ENCODE data around the gene C1S. TPM values are rescaled to one million over a fixed set of nuclear protein-coding genes. Genes with fewer than 3 reads are reported as not detected.

Gene C1S
- total and polyA plus RNA-seq, 10 donors = 102 to 451 (median 257) TPM

DNA sequence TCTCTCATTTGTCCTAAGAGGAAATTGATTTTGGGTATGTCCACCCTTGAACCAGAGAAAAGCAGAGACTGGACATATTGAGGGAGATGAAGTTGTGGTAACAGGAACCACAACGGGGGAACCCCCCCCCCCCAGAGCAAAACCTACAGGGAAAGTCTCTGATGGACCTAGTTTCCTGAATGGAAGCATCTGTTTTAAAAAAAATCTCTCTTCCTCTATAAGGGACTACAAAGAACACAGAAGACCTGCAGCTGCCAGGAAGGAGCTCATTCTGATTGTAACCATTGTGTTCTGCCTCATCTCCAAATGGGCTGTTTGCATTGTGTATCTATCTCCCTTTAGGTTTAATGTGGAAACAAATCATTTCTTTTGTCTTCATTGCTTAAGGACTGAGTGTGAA, 13.4 kb downstream of the C1S start:
- no peak for TF ChIP-seq POLR2AphosphoS5 (IDR thresholded peaks at IDR 0.05)
- TF ChIP-seq POLR2A (IDR thresholded peaks at IDR 0.05) = no peak
- TF ChIP-seq, protein P1, sequence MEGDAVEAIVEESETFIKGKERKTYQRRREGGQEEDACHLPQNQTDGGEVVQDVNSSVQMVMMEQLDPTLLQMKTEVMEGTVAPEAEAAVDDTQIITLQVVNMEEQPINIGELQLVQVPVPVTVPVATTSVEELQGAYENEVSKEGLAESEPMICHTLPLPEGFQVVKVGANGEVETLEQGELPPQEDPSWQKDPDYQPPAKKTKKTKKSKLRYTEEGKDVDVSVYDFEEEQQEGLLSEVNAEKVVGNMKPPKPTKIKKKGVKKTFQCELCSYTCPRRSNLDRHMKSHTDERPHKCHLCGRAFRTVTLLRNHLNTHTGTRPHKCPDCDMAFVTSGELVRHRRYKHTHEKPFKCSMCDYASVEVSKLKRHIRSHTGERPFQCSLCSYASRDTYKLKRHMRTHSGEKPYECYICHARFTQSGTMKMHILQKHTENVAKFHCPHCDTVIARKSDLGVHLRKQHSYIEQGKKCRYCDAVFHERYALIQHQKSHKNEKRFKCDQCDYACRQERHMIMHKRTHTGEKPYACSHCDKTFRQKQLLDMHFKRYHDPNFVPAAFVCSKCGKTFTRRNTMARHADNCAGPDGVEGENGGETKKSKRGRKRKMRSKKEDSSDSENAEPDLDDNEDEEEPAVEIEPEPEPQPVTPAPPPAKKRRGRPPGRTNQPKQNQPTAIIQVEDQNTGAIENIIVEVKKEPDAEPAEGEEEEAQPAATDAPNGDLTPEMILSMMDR (IDR thresholded peaks at IDR 0.05 in 8 of 11, conservative IDR thresholded peaks at IDR 0.05 in 3 of 11) = no peak
- H3K27ac ChIP-seq = no peak overlapping the region
- DNase-seq = no peak
- H3K36me3 ChIP-seq = peaks cover 0 to 18% (median 0%) of the 10 kb centered on the region in 6 donors
- intact Hi-C loops (cut with DNase I; ENCODE audit: low total_unique reads) = no loop called here
- no peaks in the 10 kb centered on the region for H3K9me3 ChIP-seq
- H3K4me1 ChIP-seq = no peaks in the 10 kb centered on the region
- 0 to 11% (median 8%) methylated on average over 1 of the region's 1 CpG for WGBS, 5 donors
- H3K27me3 ChIP-seq (replicated peaks in 1 of 7) = no peaks in the 10 kb centered on the region
- H3K4me3 ChIP-seq = no peak overlapping the region

- H3K4me1 ChIP-seq = peaks cover 0 to 4% (median 0%) of the 10 kb centered on the region in 6 donors
- H3K9me3 ChIP-seq = no peaks in the 10 kb centered on the region
- 49 to 70% (median 53%) methylated on average over 3 of the region's 3 CpGs for WGBS, 5 donors
- no peak for DNase-seq
- TF ChIP-seq, protein P1 (IDR thresholded peaks at IDR 0.05 in 8 of 11, conservative IDR thresholded peaks at IDR 0.05 in 3 of 11) = no peak
- no peak for TF ChIP-seq POLR2A (IDR thresholded peaks at IDR 0.05)
- TF ChIP-seq POLR2AphosphoS5 (IDR thresholded peaks at IDR 0.05) = no peak
- H3K27me3 ChIP-seq (replicated peaks in 1 of 7) = no peaks in the 10 kb centered on the region
- H3K27ac ChIP-seq = peak overlapping the region in 1 of 8 donors; percentile 21
- peaks cover 0 to 6% (median 0%) of the 10 kb centered on the region in 6 donors for H3K36me3 ChIP-seq
- intact Hi-C loops (cut with DNase I; ENCODE audit: low total_unique reads) = no loop called here
- H3K4me3 ChIP-seq = no peak overlapping the region
Observed at GRCh38 chr12:7075518-7075917, 15.0 kb downstream of the C1S start.

- intact Hi-C loops (cut with DNase I; ENCODE audit: low total_unique reads) = no loop called here
- Histone ChIP-seq H3K27ac (peak overlapping the region in 1 of 8 donors; percentile 21), H3K9me3 (no peaks in the 10 kb centered on the region), H3K4me1 (peaks cover 0 to 8% (median 0%) of the 10 kb centered on the region in 6 donors), H3K36me3 (peaks cover 0 to 8% (median 4%) of the 10 kb centered on the region in 6 donors), H3K4me3 (no peak overlapping the region), H3K27me3 (replicated peaks in 1 of 7) (no peaks in the 10 kb centered on the region)
- no peak for TF ChIP-seq POLR2A (IDR thresholded peaks at IDR 0.05)
- no peak for TF ChIP-seq POLR2AphosphoS5 (IDR thresholded peaks at IDR 0.05)
- TF ChIP-seq, protein P1 (IDR thresholded peaks at IDR 0.05 in 8 of 11, conservative IDR thresholded peaks at IDR 0.05 in 3 of 11) = no peak
- 56 to 82% (median 68%) methylated on average over 3 of the region's 3 CpGs for WGBS, 5 donors
- DNase-seq = no peak
Observed at GRCh38 chr12:7075939-7076338, 15.4 kb downstream of the C1S start.

DNA sequence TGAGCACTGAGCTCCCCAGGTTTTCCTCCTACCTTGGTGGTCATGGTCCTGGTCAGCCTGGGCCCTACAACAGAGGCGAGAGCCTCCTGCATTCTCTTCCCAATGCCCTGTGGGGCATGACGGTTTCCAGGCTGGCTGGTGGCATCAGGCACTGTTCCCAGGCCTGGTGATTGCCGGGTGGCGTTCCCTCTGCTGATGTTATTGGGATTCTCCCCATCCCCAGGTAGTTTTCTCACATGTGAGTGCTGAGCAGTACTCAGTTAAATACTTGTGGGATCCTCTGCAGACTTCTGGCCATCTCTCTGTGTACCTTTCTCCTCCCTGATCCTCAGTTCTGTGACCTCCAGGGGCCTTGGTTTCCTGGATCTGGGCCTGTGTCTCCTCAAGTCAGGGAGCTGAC, 16.0 kb downstream of the C1S start:
- 84 to 97% (median 93%) methylated on average over 4 of the region's 4 CpGs for WGBS, 5 donors
- no peak overlapping the region for H3K4me3 ChIP-seq
- H3K9me3 ChIP-seq = no peaks in the 10 kb centered on the region
- no peak for DNase-seq
- no peak for TF ChIP-seq POLR2A (IDR thresholded peaks at IDR 0.05)
- TF ChIP-seq POLR2AphosphoS5 (IDR thresholded peaks at IDR 0.05) = no peak
- TF ChIP-seq, protein P1 (IDR thresholded peaks at IDR 0.05 in 8 of 11, conservative IDR thresholded peaks at IDR 0.05 in 3 of 11) = no peak
- H3K36me3 ChIP-seq = peaks cover 0 to 14% (median 6%) of the 10 kb centered on the region in 6 donors
- H3K4me1 ChIP-seq = peaks cover 0 to 9% (median 0%) of the 10 kb centered on the region in 6 donors
- H3K27ac ChIP-seq = no peak overlapping the region
- H3K27me3 ChIP-seq (replicated peaks in 1 of 7) = no peaks in the 10 kb centered on the region
- intact Hi-C loops (cut with DNase I; ENCODE audit: low total_unique reads) = no loop called here

Data from spleen (tissue), 11 donors.